A549 (cell line): ENCODE results near the gene VSIG2. TPM values are rescaled to one million over a fixed set of nuclear protein-coding genes. Genes with fewer than 3 reads are reported as not detected.
A peak's percentile ranks its signal among the peaks of the same experiment; 100 is the strongest.

Source experiments
- ATAC-seq, 2 experiments: fragments of 200-7000 bp in 1 of 2; fragments of >200 bp in 1 of 2; cut with Nextera tagmentation in 1 of 2; cut with Tn5 transposase in 1 of 2; 3 replicates each; pipeline versions ENCODE4 v1.8.0 to v1.9.1; 2018 to 2020; ENCODE audit warnings: mild to moderate bottlenecking in 1 of 2, moderate library complexity in 1 of 2
- CTCF ChIA-PET: fragments of 300-600 bp; sonication (Branson Sonifier 250); formaldehyde crosslinking; extraction: SDS; loops from one replicate; lab custom pipeline; 2021; ENCODE audit warnings: antibody characterized with exemption, inconsistent platforms; lab: Yijun Ruan, JAX
- POLR2A ChIA-PET: fragments of 350-600 bp; formaldehyde crosslinking; extraction: SDS; loops from one replicate; lab custom pipeline; 2021; ENCODE audit warnings: antibody characterized with exemption, inconsistent platforms; lab: Yijun Ruan, JAX
- DNase-seq, 2 experiments: peaks; one replicate each; pipeline versions ENCODE4 v3.0.0 to v3.0.0-alpha.2; 2011 to 2016; ENCODE audit warnings: low read depth in 1 of 2, low spot score in 1 of 2
- FAIRE-seq: peaks from 2 replicates; lab custom pipeline; 2011; peaks lifted over from hg19 to GRCh38; lab: Jason Lieb, UNC
- H3K27ac ChIP-seq, 2 experiments: fragments of >200 bp; sonication (Bioruptor Twin); formaldehyde crosslinking; 3 replicates each; pipeline ENCODE4 v1.5.1; 2016 to 2017
- H3K4me1 ChIP-seq: fragments of >200 bp; sonication (Bioruptor Twin); formaldehyde crosslinking; 3 replicates; pipeline ENCODE4 v1.6.1; 2016
- H3K4me2 ChIP-seq: fragments of >200 bp; sonication (Bioruptor Twin); formaldehyde crosslinking; 3 replicates; pipeline ENCODE4 v1.6.1; 2016
- H3K4me3 ChIP-seq: fragments of >200 bp; sonication (Bioruptor Twin); formaldehyde crosslinking; 3 replicates; pipeline ENCODE4 v1.5.1; 2016
- H3K9me3 ChIP-seq: fragments of >200 bp; sonication (Bioruptor Twin); formaldehyde crosslinking; 3 replicates; pipeline ENCODE4 v1.6.1; 2016
- BHLHE40 ChIP-seq: IDR thresholded peaks from 2 replicates; pipeline ENCODE4 v1.6.1; 2012; ENCODE audit warnings: low read depth, low read length, inconsistent platforms
- CBX8 ChIP-seq: fragments of 200-600 bp; sonication (generic); IDR thresholded peaks from 2 replicates; pipeline ENCODE4 v1.6.1; 2016
- CEBPB ChIP-seq, 2 experiments: fragments of >200 bp in 1 of 2; sonication (Bioruptor Twin) in 1 of 2; formaldehyde crosslinking in 1 of 2; IDR thresholded peaks; 2 replicates each; pipeline ENCODE4 v1.6.1; 2012 to 2016
- CHD2 ChIP-seq: fragments of 150-350 bp; IDR thresholded peaks from 2 replicates; pipeline ENCODE4 v1.6.1; 2014; ENCODE audit warnings: low read length; ENCODE audit not compliant: partially characterized antibody
- EHMT2 ChIP-seq: fragments of 200-600 bp; sonication (generic); IDR thresholded peaks from 2 replicates; pipeline ENCODE4 v1.6.1; 2016; ENCODE audit warnings: antibody characterized with exemption, low read depth, mild to moderate bottlenecking, moderate library complexity
- EP300 ChIP-seq, 2 experiments: fragments of >200 bp; sonication (Bioruptor Twin); formaldehyde crosslinking; IDR thresholded peaks; 2 replicates in 1 of 2; 3 replicates in 1 of 2; pipeline ENCODE4 v1.6.1; 2016 to 2017
- HEYL ChIP-seq: fragments of 250-450 bp; sonication (Bioruptor Pico); IDR thresholded peaks from 2 replicates; pipeline ENCODE4 v1.8.0; 2021; ENCODE audit warnings: mild to moderate bottlenecking, moderate library complexity
- JUN ChIP-seq, 2 experiments: fragments of >200 bp; sonication (Bioruptor Twin); formaldehyde crosslinking; IDR thresholded peaks; 2 replicates in 1 of 2; 3 replicates in 1 of 2; pipeline ENCODE4 v1.6.1; 2016 to 2017
- KDM1A ChIP-seq: fragments of 200-600 bp; sonication (generic); IDR thresholded peaks from 2 replicates; pipeline ENCODE4 v1.6.1; 2016; ENCODE audit warnings: low read depth, mild to moderate bottlenecking
- MAZ ChIP-seq: fragments of 150-350 bp; IDR thresholded peaks from 2 replicates; pipeline ENCODE4 v1.6.1; 2014; ENCODE audit warnings: antibody characterized with exemption, low read depth, low read length, borderline replicate concordance
- MYC ChIP-seq: IDR thresholded peaks from 2 replicates; pipeline ENCODE4 v1.6.1; 2012; ENCODE audit warnings: mild to moderate bottlenecking, inconsistent platforms, low read length, improper control_type of control experiment, borderline replicate concordance
- NPAS2 ChIP-seq: fragments of 250-450 bp; sonication (Bioruptor Pico); IDR thresholded peaks from 2 replicates; pipeline ENCODE4 v1.8.0; 2022; ENCODE audit warnings: mild to moderate bottlenecking, moderate library complexity, borderline replicate concordance
- POLR2A ChIP-seq: IDR thresholded peaks from 2 replicates; pipeline ENCODE4 v1.6.1; 2012; ENCODE audit warnings: mild to moderate bottlenecking, low read length
- RAD21 ChIP-seq, 2 experiments: fragments of >200 bp in 1 of 2; sonication (Bioruptor Twin) in 1 of 2; formaldehyde crosslinking in 1 of 2; IDR thresholded peaks in 1 of 2; conservative IDR thresholded peaks in 1 of 2; 2 replicates in 1 of 2; 3 replicates in 1 of 2; pipeline ENCODE4 v1.6.1; 2012 to 2018; ENCODE audit warnings: inconsistent platforms in 1 of 2
- RARB ChIP-seq: fragments of 250-450 bp; sonication (Bioruptor Pico); IDR thresholded peaks from 2 replicates; pipeline ENCODE4 v1.8.0; 2021; ENCODE audit warnings: mild to moderate bottlenecking, moderate library complexity
- RCOR1 ChIP-seq: fragments of 150-350 bp; IDR thresholded peaks from 2 replicates; pipeline ENCODE4 v1.6.1; 2014; ENCODE audit warnings: antibody characterized with exemption, low read length, low read depth
- RNF2 ChIP-seq: fragments of 200-600 bp; sonication (generic); IDR thresholded peaks from 2 replicates; pipeline ENCODE4 v1.6.1; 2016; ENCODE audit warnings: low read depth, mild to moderate bottlenecking, antibody characterized with exemption, moderate library complexity, borderline replicate concordance
- SMC3 ChIP-seq: fragments of >200 bp; sonication (Bioruptor Twin); formaldehyde crosslinking; IDR thresholded peaks from 3 replicates; pipeline ENCODE4 v1.6.1; 2018; ENCODE audit warnings: inconsistent platforms
- WGBS: methylation state at CpG from one replicate; pipeline ENCODE4 v1.1.6; 2017; ENCODE audit errors: missing lambda C conversion rate; 5-methylcytosine and 5-hydroxymethylcytosine counted together
- polyA plus RNA-seq, 4 experiments: library from polyadenylated mRNA; depleted of rRNA in 3 of 4; stranded (reverse); fragments of >200 nt; fragmentation: RNase III in 1 of 4; extraction: RNeasy Plus Mini Kit Qiagen cat#74134 plus additional on column Dnase treatment in 1 of 4; gene quantifications; 2 replicates in 3 of 4; 3 replicates in 1 of 4; pipeline ENCODE4 v1.2.3, GENCODE V29; 2011 to 2017
- TF ChIP-seq, protein P1 (sequence below): IDR thresholded peaks from 2 replicates; pipeline ENCODE4 v1.6.1; 2012; ENCODE audit warnings: low read depth, borderline replicate concordance
- TF ChIP-seq, protein P2 (sequence below): IDR thresholded peaks from 2 replicates; pipeline ENCODE4 v1.6.1; 2012
- TF ChIP-seq, protein P3 (sequence below): fragments of >200 bp; sonication (Bioruptor Twin); formaldehyde crosslinking; IDR thresholded peaks from 2 replicates; pipeline ENCODE4 v1.6.1; 2016
- TF ChIP-seq, protein P4 (sequence below): fragments of 450-650 bp; IDR thresholded peaks from 2 replicates; pipeline ENCODE4 v1.6.1; 2014; ENCODE audit warnings: antibody characterized with exemption
- TF ChIP-seq, protein P5 (sequence below): fragments of 250-450 bp; sonication (Bioruptor Pico); IDR thresholded peaks from 2 replicates; pipeline ENCODE4 v1.5.0; 2021; ENCODE audit warnings: mild to moderate bottlenecking, moderate library complexity, borderline replicate concordance

Gene VSIG2
- polyA plus RNA-seq, 2 of the 4 experiments (the other 2 are of a cell fraction), result not detected

DNA sequence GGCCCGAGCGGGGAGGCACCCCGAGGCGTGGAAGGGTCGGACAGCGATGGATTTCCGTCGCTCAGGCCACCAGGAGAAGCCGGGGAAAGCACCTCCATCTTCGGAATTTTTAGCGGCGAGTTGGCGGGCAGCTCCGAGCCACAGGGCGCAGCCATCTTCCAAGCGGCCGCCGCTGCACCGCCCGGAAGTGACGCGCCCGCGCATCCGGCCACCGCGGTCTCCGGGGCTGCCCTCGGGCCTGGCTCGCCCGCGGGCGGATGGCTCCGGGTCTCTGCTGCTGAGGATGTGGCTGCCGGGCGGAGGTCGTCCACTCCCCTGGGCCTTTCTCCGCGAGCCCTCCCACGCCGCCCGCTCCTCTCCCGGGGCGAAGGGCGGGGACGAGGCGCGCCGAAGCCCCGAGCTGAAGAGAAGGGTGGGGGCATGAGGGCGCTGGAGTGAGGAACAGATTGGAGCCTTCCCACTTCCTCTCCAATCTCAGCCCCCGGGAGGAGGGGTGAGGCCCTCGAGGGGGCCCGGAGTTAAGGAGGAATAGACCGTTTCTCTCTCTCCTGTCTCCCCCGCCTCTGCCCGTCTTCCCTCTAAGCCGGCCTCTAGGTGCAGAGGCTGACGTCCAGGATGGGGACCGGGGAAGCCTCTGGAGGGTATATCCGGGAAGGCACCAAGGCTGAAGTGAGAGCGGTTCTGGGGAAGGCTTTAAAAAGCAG, 48.3 kb upstream of the VSIG2 start, which contains the start of gene MSANTD2 (continued):
- TF ChIP-seq, protein P1, sequence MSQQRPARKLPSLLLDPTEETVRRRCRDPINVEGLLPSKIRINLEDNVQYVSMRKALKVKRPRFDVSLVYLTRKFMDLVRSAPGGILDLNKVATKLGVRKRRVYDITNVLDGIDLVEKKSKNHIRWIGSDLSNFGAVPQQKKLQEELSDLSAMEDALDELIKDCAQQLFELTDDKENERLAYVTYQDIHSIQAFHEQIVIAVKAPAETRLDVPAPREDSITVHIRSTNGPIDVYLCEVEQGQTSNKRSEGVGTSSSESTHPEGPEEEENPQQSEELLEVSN, result no peak
- TF ChIP-seq, protein P2, sequence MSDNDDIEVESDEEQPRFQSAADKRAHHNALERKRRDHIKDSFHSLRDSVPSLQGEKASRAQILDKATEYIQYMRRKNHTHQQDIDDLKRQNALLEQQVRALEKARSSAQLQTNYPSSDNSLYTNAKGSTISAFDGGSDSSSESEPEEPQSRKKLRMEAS, result peak; percentile 47; the same call in 1 of the 2 replicates
- no peak for TF ChIP-seq MYC
- peak; percentile 26 to 89; a peak in 4 of 5 replicates for TF ChIP-seq JUN (IDR thresholded peaks at IDR 0.05)
- TF ChIP-seq, all 56 proteins: peak for 8

DNA sequence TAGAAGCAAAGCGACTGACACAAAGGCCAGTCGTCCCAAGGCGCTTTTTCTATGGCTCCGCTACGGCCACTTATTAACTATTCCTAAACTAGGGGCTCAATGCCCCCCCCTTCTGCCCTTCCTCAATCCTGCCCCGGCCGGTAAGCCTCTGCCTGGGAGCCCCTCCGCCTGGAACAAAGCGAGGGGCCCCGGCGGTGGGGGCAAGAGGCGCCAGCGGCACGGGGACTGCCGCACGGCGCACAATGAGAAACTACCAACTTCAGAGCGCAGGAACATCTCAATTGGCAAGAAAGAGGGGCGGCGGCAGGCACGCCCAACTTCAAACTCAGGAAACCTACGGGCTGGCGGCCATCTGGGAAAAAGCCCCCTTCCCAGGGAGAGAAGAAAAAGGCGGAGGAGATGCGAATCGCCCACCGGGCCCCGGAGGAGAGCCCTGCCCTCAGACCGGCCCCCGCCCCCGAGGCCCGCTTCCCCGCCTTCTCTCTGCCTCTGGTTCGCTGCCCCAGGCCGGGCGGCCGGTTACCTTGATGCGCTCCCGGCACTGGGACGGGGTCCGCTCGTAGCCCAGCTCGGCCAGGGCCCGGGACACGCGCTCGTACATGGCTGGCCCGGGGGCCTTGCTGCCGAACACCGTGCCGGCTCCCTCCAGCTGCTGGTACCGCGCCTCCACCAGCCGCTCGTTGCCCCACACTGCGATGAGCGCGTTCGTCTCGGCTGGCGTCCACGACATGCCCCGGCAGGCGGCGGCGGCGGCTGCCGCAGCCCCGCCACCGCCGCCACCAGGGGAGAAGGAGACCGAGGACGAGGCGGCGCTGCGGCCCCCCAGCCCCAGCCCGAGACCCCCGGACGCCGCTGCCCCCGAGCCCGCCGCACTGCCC, 47.5 kb upstream of the VSIG2 start:
- peak overlapping the region; percentile 100 for H3K4me3 ChIP-seq

More for the DNA sequence above, 47.5 kb upstream of the VSIG2 start:
- H3K4me2 ChIP-seq, result peak overlapping the region; percentile 99
- H3K9me3 ChIP-seq, result no peaks in the 10 kb centered on the region
- CTCF ChIA-PET, result interaction anchor here (1.0 to 4.1 kb wide), 10 partner anchors 27 to 131 kb away, joined by 3 to 16 read pairs (median 8); partner anchors contain the start of gene ESAM
- 36% methylated on average over 5 of the region's 83 CpGs for WGBS
- DNase-seq (peak in 1 of 2 experiments; percentile 13), ATAC-seq (peak; percentile 65 to 68), FAIRE-seq (no peak)
- peaks cover 15% of the 10 kb centered on the region; the same call in 2 of the 3 replicates for H3K4me1 ChIP-seq
- TF ChIP-seq SMC3 (no peak), KDM1A (no peak), CHD2 (no peak), BHLHE40 (no peak), POLR2A (no peak), RAD21 (conservative IDR thresholded peaks at IDR 0.05 in 1 of 2, IDR thresholded peaks at IDR 0.05 in 1 of 2) (no peak), RARB (CRISPR knock-in tag) (no peak), HEYL (no peak), EHMT2 (no peak), RCOR1 (no peak), NPAS2 (no peak), MAZ (no peak), EP300 (IDR thresholded peaks at IDR 0.05) (no peak), CBX8 (no peak), CEBPB (IDR thresholded peaks at IDR 0.05) (no peak), RNF2 (no peak)
- TF ChIP-seq, protein P3, sequence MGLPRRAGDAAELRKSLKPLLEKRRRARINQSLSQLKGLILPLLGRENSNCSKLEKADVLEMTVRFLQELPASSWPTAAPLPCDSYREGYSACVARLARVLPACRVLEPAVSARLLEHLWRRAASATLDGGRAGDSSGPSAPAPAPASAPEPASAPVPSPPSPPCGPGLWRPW, result no peak
- TF ChIP-seq, protein P4, sequence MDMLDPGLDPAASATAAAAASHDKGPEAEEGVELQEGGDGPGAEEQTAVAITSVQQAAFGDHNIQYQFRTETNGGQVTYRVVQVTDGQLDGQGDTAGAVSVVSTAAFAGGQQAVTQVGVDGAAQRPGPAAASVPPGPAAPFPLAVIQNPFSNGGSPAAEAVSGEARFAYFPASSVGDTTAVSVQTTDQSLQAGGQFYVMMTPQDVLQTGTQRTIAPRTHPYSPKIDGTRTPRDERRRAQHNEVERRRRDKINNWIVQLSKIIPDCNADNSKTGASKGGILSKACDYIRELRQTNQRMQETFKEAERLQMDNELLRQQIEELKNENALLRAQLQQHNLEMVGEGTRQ, result no peak
- TF ChIP-seq, protein P1, result no peak
- TF ChIP-seq, protein P5, sequence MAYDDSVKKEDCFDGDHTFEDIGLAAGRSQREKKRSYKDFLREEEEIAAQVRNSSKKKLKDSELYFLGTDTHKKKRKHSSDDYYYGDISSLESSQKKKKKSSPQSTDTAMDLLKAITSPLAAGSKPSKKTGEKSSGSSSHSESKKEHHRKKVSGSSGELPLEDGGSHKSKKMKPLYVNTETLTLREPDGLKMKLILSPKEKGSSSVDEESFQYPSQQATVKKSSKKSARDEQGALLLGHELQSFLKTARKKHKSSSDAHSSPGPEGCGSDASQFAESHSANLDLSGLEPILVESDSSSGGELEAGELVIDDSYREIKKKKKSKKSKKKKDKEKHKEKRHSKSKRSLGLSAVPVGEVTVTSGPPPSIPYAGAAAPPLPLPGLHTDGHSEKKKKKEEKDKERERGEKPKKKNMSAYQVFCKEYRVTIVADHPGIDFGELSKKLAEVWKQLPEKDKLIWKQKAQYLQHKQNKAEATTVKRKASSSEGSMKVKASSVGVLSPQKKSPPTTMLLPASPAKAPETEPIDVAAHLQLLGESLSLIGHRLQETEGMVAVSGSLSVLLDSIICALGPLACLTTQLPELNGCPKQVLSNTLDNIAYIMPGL, result no peak
- TF ChIP-seq, all 56 proteins: peak for 0
- POLR2A ChIA-PET, result interaction anchor here (0.7 to 2.1 kb wide), 9 partner anchors 14 to 1508 kb away, joined by 3 to 14 read pairs (median 4); partner anchors contain the start of gene TBRG1
- peak overlapping the region; percentile 99 to 100 for H3K27ac ChIP-seq
